HepG2 (cell line): ENCODE results near the gene EFNA2. TPM values are rescaled to one million over a fixed set of nuclear protein-coding genes. Genes with fewer than 3 reads are reported as not detected.

ENCODE experiments used
- BHLHE40 ChIP-seq: IDR thresholded peaks from 2 replicates; pipeline ENCODE4 v1.6.1; 2011; ENCODE audit warnings: low read length, improper control_type of control experiment
- GATAD2A ChIP-seq: IDR thresholded peaks from 2 replicates; pipeline ENCODE4 v1.6.1; 2016
- HMG20A ChIP-seq: IDR thresholded peaks from 2 replicates; pipeline ENCODE4 v1.6.1; 2016; ENCODE audit warnings: borderline replicate concordance
- PCBP1 ChIP-seq: fragments of 200-400 bp; formaldehyde crosslinking; IDR thresholded peaks from 2 replicates; pipeline ENCODE4 v1.6.1; 2017; ENCODE audit warnings: mild to moderate bottlenecking, low read depth, low read length, borderline replicate concordance
- PHF21A ChIP-seq: sonication (generic); formaldehyde crosslinking; IDR thresholded peaks from 2 replicates; pipeline ENCODE4 v1.5.0; 2020; ENCODE audit warnings: mild to moderate bottlenecking, missing genetic modification reagents
- RAD21 ChIP-seq: fragments of 450-650 bp; formaldehyde crosslinking; IDR thresholded peaks from 2 replicates; pipeline ENCODE4 v1.5.0; 2020; ENCODE audit warnings: mild to moderate bottlenecking
- RBAK ChIP-seq: sonication (generic); formaldehyde crosslinking; IDR thresholded peaks from 2 replicates; pipeline ENCODE4 v1.5.1; 2020; ENCODE audit warnings: mild to moderate bottlenecking, missing genetic modification reagents
- RBM22 ChIP-seq: fragments of 200-400 bp; formaldehyde crosslinking; optimal IDR thresholded peaks from 2 replicates; pipeline ENCODE3; 2017; ENCODE audit warnings: mild to moderate bottlenecking, low read length, moderate library complexity
- REXO4 ChIP-seq: sonication (generic); formaldehyde crosslinking; IDR thresholded peaks from 2 replicates; pipeline ENCODE4 v1.8.0; 2022; ENCODE audit warnings: missing genetic modification reagents, mild to moderate bottlenecking, borderline replicate concordance
- ZNF24 ChIP-seq: fragments of 450-650 bp; IDR thresholded peaks from 2 replicates; pipeline ENCODE4 v1.6.1; 2017; ENCODE audit warnings: antibody characterized with exemption, mild to moderate bottlenecking
- ZNF264 ChIP-seq: sonication (generic); formaldehyde crosslinking; IDR thresholded peaks from 2 replicates; pipeline ENCODE4 v1.4.0; 2020; ENCODE audit warnings: missing genetic modification reagents
- ZNF572 ChIP-seq: sonication (generic); formaldehyde crosslinking; IDR thresholded peaks from 2 replicates; pipeline ENCODE4 v1.5.1; 2020; ENCODE audit warnings: mild to moderate bottlenecking, missing genetic modification reagents
- ZNF7 ChIP-seq: IDR thresholded peaks from 2 replicates; pipeline ENCODE4 v1.6.1; 2016; ENCODE audit warnings: missing biosample characterization, missing genetic modification reagents
- ZNF788 ChIP-seq: sonication (generic); formaldehyde crosslinking; IDR thresholded peaks from 2 replicates; pipeline ENCODE4 v1.5.0; 2020; ENCODE audit warnings: mild to moderate bottlenecking, missing genetic modification reagents, borderline replicate concordance
- polyA plus RNA-seq, 8 experiments: library from polyadenylated mRNA; depleted of rRNA in 3 of 8; stranded (reverse) in 7 of 8; unstranded in 1 of 8; fragments of >200 nt; fragmentation: Illumina TruSeq in 4 of 8; extraction: Trizol in 4 of 8; gene quantifications; 2 replicates each; pipeline versions ENCODE4 v1.2.1 to v1.2.3, GENCODE V29; 2011 to 2016; ENCODE audit warnings: low read depth in 4 of 8, missing spikeins in 1 of 8, mixed read lengths in 1 of 8; ENCODE audit not compliant: insufficient read depth in 1 of 8
- total RNA-seq, 5 experiments: library from RNA; depleted of rRNA; stranded (reverse); fragments of >200 nt; fragmentation: Illumina TruSeq; extraction: Trizol; gene quantifications; 2 replicates each; pipeline ENCODE4 v1.2.3, GENCODE V29; 2016; ENCODE audit warnings: low read depth in 1 of 5
- TF ChIP-seq, protein P1 (sequence below): sonication (generic); formaldehyde crosslinking; IDR thresholded peaks from 2 replicates; pipeline ENCODE4 v1.8.0; 2022; ENCODE audit warnings: mild to moderate bottlenecking, missing genetic modification reagents, moderate library complexity
- TF ChIP-seq, protein P2 (sequence below): IDR thresholded peaks from 2 replicates; pipeline ENCODE4 v1.6.1; 2012; ENCODE audit warnings: low read length, improper control_type of control experiment
- TF ChIP-seq, protein P3 (sequence below): sonication (generic); IDR thresholded peaks from 2 replicates; pipeline ENCODE4 v1.6.1; 2016; ENCODE audit warnings: low read depth, borderline replicate concordance
- TF ChIP-seq, protein P4 (sequence below): sonication (generic); formaldehyde crosslinking; IDR thresholded peaks from 2 replicates; pipeline ENCODE4 v1.4.0; 2020; ENCODE audit warnings: mild to moderate bottlenecking, missing genetic modification reagents
- TF ChIP-seq, protein P5 (sequence below): sonication (generic); formaldehyde crosslinking; IDR thresholded peaks from 2 replicates; pipeline ENCODE4 v1.4.0; 2020; ENCODE audit warnings: missing genetic modification reagents, borderline replicate concordance
- TF ChIP-seq, protein P6 (sequence below): sonication (generic); formaldehyde crosslinking; IDR thresholded peaks from 2 replicates; pipeline ENCODE4 v1.4.0; 2020; ENCODE audit warnings: missing genetic modification reagents

The EFNA2 gene
- total and polyA plus RNA-seq, 2 of the 13 experiments (the other 11 are each of a cell fraction or from before 2014, with no cell fraction given): 6.0 to 9.9 TPM

DNA sequence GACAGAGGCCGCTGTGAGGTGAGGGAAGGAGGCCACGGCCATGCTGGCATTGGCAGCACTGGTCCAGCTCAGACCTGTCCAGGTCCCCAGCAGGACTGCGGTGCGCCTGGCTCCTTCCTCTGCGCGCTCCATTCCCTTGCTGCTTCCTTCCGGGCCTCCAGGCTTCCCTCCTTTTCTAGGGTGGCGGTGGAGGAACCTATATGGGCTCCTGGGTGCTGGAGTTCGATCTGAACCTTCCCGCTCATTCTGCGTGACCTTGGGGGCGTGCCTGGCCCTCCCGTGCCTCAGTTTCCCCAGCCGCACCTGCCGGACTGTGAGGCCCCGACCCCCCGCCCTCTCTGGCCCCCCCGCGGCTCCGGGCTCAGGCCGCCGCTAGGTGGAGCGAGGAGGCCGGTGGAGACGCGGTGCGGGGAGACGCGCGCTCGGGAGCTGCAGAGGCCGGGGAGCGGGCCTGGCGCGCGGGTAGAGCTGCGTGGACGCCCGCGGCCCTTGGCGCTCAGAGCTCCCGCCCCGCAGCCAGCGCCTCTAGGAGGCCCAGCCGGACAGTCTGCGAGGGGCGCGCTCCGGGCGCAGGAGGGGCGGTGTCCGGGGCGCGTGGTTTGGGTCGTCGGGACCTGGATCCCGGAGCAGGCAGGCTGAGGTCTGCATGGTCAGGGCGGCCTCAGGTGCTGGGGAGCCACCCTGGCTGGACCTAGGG lies 29.9 kb downstream of the EFNA2 start (continued):
- TF ChIP-seq GATAD2A (CRISPR knock-in tag) (no peak; the same call in 1 of the 2 replicates), PHF21A (CRISPR knock-in tag) (peak; percentile 32; the same call in 1 of the 2 replicates), ZNF264 (CRISPR knock-in tag) (no peak), ZNF572 (CRISPR knock-in tag) (no peak), RBM22 (no peak), RBAK (CRISPR knock-in tag) (no peak), ZNF24 (no peak), HMG20A (no peak), REXO4 (CRISPR knock-in tag) (no peak), PCBP1 (no peak), ZNF7 (no peak), BHLHE40 (no peak), ZNF788 (CRISPR knock-in tag) (no peak), RAD21 (peak; percentile 89)
- TF ChIP-seq, protein P1, sequence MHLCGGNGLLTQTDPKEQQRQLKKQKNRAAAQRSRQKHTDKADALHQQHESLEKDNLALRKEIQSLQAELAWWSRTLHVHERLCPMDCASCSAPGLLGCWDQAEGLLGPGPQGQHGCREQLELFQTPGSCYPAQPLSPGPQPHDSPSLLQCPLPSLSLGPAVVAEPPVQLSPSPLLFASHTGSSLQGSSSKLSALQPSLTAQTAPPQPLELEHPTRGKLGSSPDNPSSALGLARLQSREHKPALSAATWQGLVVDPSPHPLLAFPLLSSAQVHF: no peak
- TF ChIP-seq, protein P2, sequence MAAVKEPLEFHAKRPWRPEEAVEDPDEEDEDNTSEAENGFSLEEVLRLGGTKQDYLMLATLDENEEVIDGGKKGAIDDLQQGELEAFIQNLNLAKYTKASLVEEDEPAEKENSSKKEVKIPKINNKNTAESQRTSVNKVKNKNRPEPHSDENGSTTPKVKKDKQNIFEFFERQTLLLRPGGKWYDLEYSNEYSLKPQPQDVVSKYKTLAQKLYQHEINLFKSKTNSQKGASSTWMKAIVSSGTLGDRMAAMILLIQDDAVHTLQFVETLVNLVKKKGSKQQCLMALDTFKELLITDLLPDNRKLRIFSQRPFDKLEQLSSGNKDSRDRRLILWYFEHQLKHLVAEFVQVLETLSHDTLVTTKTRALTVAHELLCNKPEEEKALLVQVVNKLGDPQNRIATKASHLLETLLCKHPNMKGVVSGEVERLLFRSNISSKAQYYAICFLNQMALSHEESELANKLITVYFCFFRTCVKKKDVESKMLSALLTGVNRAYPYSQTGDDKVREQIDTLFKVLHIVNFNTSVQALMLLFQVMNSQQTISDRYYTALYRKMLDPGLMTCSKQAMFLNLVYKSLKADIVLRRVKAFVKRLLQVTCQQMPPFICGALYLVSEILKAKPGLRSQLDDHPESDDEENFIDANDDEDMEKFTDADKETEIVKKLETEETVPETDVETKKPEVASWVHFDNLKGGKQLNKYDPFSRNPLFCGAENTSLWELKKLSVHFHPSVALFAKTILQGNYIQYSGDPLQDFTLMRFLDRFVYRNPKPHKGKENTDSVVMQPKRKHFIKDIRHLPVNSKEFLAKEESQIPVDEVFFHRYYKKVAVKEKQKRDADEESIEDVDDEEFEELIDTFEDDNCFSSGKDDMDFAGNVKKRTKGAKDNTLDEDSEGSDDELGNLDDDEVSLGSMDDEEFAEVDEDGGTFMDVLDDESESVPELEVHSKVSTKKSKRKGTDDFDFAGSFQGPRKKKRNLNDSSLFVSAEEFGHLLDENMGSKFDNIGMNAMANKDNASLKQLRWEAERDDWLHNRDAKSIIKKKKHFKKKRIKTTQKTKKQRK: no peak
- TF ChIP-seq, protein P3, sequence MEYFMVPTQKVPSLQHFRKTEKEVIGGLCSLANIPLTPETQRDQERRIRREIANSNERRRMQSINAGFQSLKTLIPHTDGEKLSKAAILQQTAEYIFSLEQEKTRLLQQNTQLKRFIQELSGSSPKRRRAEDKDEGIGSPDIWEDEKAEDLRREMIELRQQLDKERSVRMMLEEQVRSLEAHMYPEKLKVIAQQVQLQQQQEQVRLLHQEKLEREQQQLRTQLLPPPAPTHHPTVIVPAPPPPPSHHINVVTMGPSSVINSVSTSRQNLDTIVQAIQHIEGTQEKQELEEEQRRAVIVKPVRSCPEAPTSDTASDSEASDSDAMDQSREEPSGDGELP: no peak
- TF ChIP-seq, protein P4, sequence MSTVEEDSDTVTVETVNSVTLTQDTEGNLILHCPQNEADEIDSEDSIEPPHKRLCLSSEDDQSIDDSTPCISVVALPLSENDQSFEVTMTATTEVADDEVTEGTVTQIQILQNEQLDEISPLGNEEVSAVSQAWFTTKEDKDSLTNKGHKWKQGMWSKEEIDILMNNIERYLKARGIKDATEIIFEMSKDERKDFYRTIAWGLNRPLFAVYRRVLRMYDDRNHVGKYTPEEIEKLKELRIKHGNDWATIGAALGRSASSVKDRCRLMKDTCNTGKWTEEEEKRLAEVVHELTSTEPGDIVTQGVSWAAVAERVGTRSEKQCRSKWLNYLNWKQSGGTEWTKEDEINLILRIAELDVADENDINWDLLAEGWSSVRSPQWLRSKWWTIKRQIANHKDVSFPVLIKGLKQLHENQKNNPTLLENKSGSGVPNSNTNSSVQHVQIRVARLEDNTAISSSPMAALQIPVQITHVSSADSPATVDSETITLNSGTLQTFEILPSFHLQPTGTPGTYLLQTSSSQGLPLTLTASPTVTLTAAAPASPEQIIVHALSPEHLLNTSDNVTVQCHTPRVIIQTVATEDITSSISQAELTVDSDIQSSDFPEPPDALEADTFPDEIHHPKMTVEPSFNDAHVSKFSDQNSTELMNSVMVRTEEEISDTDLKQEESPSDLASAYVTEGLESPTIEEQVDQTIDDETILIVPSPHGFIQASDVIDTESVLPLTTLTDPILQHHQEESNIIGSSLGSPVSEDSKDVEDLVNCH: no peak
- TF ChIP-seq, protein P5, sequence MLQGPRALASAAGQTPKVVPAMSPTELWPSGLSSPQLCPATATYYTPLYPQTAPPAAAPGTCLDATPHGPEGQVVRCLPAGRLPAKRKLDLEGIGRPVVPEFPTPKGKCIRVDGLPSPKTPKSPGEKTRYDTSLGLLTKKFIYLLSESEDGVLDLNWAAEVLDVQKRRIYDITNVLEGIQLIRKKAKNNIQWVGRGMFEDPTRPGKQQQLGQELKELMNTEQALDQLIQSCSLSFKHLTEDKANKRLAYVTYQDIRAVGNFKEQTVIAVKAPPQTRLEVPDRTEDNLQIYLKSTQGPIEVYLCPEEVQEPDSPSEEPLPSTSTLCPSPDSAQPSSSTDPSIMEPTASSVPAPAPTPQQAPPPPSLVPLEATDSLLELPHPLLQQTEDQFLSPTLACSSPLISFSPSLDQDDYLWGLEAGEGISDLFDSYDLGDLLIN (CRISPR knock-in tag): no peak
- TF ChIP-seq, protein P6, sequence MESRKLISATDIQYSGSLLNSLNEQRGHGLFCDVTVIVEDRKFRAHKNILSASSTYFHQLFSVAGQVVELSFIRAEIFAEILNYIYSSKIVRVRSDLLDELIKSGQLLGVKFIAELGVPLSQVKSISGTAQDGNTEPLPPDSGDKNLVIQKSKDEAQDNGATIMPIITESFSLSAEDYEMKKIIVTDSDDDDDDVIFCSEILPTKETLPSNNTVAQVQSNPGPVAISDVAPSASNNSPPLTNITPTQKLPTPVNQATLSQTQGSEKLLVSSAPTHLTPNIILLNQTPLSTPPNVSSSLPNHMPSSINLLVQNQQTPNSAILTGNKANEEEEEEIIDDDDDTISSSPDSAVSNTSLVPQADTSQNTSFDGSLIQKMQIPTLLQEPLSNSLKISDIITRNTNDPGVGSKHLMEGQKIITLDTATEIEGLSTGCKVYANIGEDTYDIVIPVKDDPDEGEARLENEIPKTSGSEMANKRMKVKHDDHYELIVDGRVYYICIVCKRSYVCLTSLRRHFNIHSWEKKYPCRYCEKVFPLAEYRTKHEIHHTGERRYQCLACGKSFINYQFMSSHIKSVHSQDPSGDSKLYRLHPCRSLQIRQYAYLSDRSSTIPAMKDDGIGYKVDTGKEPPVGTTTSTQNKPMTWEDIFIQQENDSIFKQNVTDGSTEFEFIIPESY: peak; percentile 27; the same call in 1 of the 2 replicates
